SKM-1 (cell line): ENCODE measurements around the gene HMCN1.
"Not testable (repeated sequence)": the region's sequence is repeated elsewhere in the genome, so short reads cannot be mapped to it uniquely, and the experiment has no call there.

ENCODE experiments used
- DNase-seq: peaks from one replicate; lab custom pipeline; 2025; ENCODE audit not compliant: unreplicated experiment; lab: John Stamatoyannopoulos, UW

The HMCN1 gene

DNA sequence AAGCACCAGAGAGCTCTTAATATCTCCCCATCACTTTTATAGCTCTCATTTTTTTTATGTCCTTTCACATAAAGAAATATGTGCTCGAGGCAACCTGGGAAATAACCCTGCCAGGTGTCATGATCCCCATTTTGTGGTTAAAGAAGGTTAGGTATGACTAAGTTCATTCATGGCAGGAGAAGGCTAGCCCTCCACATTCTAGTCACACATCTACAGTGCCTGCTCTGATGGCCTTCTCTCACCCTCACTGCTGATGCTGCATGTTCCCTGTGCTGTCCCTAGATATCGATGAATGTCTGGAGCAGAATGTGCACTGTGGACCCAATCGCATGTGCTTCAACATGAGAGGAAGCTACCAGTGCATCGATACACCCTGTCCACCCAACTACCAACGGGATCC is 453.4 kb downstream of the HMCN1 start:
- no peak for DNase-seq

DNA sequence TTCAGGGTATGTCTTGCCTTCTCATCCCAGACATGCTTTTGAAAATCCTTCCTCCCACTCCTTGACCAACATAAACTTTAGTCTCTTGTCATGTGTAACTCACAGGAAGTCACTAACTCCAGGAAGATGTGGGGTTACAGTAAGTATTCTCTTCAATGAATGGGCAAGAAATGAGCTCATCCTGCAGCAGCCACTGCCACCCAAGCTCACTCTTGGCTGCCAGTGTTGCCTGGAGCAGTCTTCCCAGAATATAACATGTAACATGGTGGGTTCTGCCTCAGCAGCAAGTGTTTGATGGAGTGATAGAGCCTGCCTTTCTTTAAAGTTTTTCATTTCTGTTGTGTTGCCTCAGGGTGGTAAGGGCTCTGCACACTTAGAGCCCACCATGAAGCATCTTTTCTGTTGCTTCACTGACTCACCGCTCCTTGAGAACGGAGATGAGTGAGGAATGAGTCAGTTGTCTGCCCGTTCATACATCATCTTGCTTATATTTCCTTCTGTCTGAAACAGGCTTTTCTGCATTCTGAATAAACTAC is 453.9 kb downstream of the HMCN1 start:
- no peak for DNase-seq

DNA sequence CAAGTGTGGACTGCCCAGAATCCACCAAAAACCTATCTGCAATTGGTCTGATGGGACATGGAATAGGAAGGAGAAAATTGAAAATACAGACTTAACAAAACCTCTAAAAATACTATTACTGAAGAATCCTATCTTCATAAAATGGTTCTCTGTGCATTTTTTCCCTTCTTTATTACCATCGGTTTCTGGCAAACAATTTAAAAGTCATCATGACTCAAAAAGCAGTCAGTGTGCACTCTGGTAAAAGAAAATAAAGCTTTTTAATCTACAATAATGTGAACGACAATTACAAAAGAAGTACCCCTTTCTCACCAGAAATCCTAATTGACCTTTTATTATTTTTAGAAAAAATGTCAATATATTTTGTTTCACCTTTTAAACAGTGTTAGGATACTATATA is 454.5 kb downstream of the HMCN1 start:
- no peak for DNase-seq

DNA sequence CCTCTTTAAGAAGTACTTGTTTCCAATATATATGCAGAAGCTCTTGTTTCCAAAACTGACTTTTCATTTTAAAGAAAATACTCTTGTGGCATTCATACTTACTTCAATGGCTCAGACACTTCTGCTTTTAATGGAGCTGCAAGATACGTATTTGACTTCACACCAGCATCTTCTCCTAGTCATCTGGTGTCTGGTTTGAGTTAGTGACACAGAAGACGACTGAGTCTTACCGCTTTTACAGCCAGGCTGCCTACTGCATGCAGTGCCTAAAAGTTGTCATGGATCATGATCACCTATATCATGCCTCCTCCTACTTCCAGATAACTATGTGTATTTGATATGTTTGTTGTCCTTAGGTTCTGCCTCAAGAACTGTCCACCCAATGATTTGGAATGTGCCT is 455.0 kb downstream of the HMCN1 start:
- DNase-seq: no peak

DNA sequence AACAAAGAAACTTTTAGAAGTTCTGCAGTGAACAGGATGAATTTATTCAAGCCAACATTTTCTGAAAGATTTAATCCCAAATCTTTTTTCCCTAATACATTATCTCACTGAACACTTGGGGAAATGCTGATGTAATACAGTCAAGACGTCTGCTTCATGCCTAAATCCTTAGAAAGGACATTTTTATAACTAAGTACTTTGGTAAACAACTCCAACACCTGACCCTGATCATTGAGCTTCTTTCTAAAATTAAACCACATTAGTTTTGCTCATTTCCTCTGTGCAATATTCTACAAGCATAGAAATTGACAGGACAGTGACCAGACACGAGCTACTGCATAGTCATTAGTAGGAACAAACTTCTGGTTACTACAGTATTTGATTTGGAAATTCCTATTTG is 457.3 kb downstream of the HMCN1 start:
- DNase-seq: no peak

- DNase-seq: no peak
Observed at GRCh38 chr1:186193224-186193623, 459.0 kb downstream of the HMCN1 start.

- DNase-seq: no peak
Observed at GRCh38 chr1:186194107-186194756, 460.0 kb downstream of the HMCN1 start.

GRCh38 chr1:186195377-186195931 is 461.3 kb downstream of the HMCN1 start:
- no peak for DNase-seq

DNA sequence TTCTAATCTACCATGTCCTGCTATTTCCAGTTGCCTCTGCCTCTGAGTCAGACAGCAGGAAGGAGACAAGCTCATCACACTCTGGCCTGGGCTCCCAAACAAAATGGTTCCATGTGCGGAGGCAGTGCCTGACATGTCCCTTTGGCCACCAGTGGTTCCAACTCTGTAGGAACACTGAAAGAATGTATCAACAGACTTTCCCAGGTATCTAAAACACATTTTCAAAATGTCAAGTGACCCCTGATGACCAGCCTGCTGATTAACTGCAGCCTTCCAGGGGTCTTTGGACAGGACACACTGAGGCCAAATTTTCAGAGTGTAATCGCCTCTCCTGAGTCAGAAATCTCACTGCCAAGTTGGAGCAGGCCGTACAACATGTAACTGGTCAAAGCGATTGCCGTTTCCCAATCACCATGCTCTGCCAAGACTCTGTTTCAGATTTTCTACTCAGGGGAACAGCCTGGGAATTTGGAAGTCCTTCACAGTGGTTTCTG is 468.1 kb downstream of the HMCN1 start:
- DNase-seq: no peak

DNA sequence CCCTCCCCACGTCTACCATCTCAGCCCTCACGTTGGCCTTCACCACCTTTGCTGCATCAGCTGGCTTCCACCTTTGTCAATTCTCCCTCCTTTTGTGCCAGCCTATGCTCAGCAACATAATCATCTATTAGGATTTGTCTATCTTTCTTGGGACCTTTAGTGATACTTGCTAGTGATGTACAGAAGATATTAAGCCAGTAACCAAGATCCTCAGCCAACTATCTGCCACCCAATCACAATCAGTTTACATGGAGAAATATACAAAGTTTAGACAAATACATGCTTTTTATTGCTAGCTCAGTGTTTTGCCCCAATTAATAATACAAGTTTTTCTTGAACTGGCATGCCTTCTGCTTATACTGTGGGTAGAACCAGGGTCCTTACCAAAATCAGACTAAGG is 468.6 kb downstream of the HMCN1 start:
- no peak for DNase-seq

DNA sequence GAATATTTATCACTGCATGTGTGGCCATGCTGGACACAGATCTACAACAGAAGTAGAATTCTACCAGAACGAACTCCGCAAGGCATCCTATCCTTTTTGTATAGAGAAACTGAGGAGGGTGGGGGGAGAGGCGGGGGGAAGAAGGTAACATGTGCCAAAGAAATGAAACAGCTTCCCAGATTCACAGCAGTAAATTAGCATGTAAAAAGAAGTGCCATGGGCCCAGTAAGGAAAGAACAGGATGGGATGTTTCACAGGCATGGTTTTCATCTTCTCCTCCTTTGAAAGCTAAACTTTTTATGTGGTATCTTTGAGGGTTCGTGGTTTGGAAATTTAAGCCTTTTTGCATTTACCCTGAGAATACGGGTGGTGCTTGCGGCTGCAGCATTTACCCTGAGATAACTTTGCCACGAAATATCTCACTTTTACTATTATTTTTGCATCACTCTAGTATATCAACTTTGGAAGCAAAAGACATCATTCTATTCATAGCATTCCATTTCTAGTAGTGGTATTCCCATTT is 471.9 kb downstream of the HMCN1 start:
- no peak for DNase-seq

DNA sequence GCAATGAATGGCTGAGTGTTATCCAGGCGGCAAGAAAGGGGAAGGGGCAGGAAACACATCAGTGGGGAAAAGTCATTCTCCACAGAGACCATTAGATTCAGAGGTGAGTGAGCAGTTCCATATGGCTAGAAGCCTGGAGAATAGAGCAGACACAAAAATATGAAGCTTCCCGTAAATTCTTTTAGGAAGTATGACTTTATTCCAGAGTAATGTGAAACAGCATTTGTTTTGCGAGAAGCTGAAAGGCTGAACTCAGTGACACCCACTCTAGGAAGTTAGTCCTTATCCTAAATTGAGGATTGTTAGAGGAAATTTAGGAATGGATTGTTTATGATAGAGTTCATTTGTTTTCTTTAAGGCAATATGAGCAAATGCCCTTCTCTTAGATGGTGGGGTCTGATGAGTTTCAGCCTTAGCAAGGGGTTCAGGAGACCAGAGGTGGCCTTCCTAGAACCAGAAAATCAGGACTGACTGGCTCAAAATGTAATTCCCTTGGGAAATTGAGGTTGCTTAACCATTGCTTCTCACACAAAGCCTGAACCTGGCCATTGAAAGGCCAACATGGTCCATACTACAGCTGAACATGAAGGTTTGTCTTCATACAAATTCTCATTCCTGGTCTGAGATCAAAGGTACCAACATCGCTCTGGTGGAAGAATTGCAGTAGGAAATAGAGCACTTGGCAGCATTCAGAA is 473.3 kb downstream of the HMCN1 start:
- DNase-seq: no peak

- DNase-seq: no peak
Observed at GRCh38 chr1:186208405-186209129, 474.4 kb downstream of the HMCN1 start.

GRCh38 chr1:186210258-186210657 is 476.1 kb downstream of the HMCN1 start:
- DNase-seq: no peak

DNA sequence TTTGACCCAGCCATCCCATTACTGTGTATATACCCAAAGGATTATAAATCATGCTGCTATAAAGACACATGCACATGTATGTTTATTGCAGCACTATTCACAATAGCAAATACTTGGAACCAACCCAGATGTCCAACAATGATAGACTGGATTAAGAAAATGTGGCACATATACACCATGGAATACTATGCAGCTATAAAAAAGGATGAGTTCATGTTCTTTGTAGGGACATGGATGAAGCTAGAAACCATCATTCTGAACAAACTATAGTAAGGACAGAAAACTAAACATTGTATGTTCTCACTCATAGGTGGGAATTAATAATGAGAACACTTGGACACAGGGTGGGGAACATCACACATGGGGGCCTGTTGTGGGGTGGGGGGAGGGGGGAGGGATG is 477.4 kb downstream of the HMCN1 start:
- not testable (repeated sequence) for DNase-seq

GRCh38 chr1:186212568-186213224 is 478.5 kb downstream of the HMCN1 start:
- DNase-seq: peak; percentile 75

- DNase-seq: no peak
Observed at GRCh38 chr1:186213225-186213607, 479.0 kb downstream of the HMCN1 start.

DNA sequence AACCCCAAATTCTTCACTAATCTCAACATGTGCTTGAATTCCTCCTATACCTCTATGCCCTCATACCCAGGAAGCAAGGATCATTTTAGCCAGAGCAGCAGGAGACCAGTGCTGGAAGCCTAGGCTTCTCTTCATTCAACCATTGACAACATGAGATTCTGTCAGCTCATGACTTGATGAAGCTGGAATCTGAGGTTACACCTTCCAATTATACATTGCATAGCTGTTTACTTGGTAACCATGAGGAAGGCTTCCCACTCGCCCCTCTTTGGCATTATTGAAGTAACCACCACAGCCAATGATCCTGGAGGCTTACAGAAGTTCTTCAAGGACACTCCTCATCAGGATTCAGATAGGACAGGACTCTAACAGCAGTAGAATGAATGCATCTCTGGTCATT is 480.6 kb downstream of the HMCN1 start:
- no peak for DNase-seq

DNA sequence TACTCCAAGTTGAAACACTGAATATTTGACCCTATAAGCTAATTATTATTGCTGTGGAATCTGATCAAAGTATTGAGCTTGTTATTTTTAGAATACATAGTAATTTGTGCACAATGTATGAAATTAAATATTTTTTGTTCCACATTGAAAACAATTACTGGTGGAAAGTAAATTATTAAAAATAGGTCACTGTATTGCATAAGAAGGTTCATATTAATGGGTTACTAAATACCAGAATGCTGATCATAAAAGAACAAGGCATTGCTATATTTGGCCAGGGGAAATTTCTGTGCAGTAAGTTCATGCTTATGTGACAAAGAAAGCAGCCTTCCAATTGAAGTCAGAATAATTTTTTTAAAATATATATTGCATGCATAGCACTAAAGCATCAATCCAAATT is 481.4 kb downstream of the HMCN1 start:
- DNase-seq: no peak

DNA sequence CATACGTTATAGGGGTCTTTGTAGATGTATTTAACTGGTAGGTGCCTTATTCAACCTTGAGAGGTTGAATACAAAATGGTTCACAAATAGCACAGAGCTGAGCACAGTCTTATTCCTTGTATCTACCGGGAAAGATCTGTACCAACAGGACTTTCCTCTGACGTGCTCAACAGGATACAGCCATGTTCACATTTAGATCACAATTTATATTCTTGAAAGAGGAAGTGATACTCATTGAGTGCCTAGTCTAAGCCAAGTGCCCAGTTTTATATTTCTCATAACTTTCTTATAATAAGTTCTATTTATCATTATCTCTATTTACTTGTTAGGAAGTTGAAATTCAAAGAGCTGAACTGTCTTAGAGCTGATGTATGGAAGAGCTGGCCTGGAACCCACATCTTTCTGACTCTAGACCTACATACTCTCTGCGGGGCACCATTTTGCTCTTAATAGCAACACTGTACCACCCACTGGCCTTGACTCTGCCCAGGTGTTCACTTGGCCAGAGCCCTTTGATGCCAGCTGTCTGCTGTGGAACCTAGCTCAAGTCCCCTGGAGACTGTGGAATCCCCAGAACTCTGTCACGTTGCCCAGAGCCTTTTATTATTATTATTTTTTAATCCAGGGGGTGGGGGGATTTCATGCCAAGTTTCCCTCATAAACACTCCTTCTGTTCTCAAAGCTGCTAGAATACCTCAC is 484.6 kb downstream of the HMCN1 start:
- DNase-seq: no peak
